ENCODE results near the gene PRR12.

The PRR12 gene

GRCh38 chr19:49602806-49603205, 11.8 kb downstream of the PRR12 start:
- no peak overlapping the region for H3K4me3 ChIP-seq (ENCODE audit: low read depth, low read length)
- TF ChIP-seq CTCF (conservative IDR thresholded peaks at IDR 0.05; ENCODE audit: low read depth, low read length): no peak
- DNase-seq (ENCODE audit: low read depth): no peak

GRCh38 chr19:49605605-49606004, 14.6 kb downstream of the PRR12 start:
- no peak for TF ChIP-seq CTCF (conservative IDR thresholded peaks at IDR 0.05; ENCODE audit: low read depth, low read length)
- H3K4me3 ChIP-seq (ENCODE audit: low read depth, low read length): no peak overlapping the region
- DNase-seq (ENCODE audit: low read depth): no peak

- TF ChIP-seq CTCF (conservative IDR thresholded peaks at IDR 0.05; ENCODE audit: low read depth, low read length): no peak
- H3K4me3 ChIP-seq (ENCODE audit: low read depth, low read length): no peak overlapping the region
- no peak for DNase-seq (ENCODE audit: low read depth)
These were observed 18.6 kb downstream of the PRR12 start for GRCh38 chr19:49609499-49610092.

- DNase-seq (ENCODE audit: low read depth): no peak
- TF ChIP-seq CTCF (conservative IDR thresholded peaks at IDR 0.05; ENCODE audit: low read depth, low read length): no peak
- no peak overlapping the region for H3K4me3 ChIP-seq (ENCODE audit: low read depth, low read length)
These were observed 22.4 kb downstream of the PRR12 start for GRCh38 chr19:49613374-49613773.

GRCh38 chr19:49614096-49614833, 23.3 kb downstream of the PRR12 start:
- TF ChIP-seq CTCF (conservative IDR thresholded peaks at IDR 0.05; ENCODE audit: low read depth, low read length): peak; percentile 48
- DNase-seq (ENCODE audit: low read depth): peak; percentile 74
- H3K4me3 ChIP-seq (ENCODE audit: low read depth, low read length): no peak overlapping the region

GRCh38 chr19:49615861-49616260, 24.9 kb downstream of the PRR12 start:
- TF ChIP-seq CTCF (conservative IDR thresholded peaks at IDR 0.05; ENCODE audit: low read depth, low read length): no peak
- no peak overlapping the region for H3K4me3 ChIP-seq (ENCODE audit: low read depth, low read length)
- DNase-seq (ENCODE audit: low read depth): no peak

- DNase-seq (ENCODE audit: low read depth): no peak
- TF ChIP-seq CTCF (conservative IDR thresholded peaks at IDR 0.05; ENCODE audit: low read depth, low read length): no peak
- no peak overlapping the region for H3K4me3 ChIP-seq (ENCODE audit: low read depth, low read length)
These were observed 25.6 kb downstream of the PRR12 start for GRCh38 chr19:49616532-49616931.

All from choroid plexus epithelial cell (primary cell).